Measurements from ENCODE around the gene CHAC2.
"Not testable (repeated sequence)": the region's sequence is repeated elsewhere in the genome, so short reads cannot be mapped to it uniquely, and the experiment has no call there.

The CHAC2 gene

DNA sequence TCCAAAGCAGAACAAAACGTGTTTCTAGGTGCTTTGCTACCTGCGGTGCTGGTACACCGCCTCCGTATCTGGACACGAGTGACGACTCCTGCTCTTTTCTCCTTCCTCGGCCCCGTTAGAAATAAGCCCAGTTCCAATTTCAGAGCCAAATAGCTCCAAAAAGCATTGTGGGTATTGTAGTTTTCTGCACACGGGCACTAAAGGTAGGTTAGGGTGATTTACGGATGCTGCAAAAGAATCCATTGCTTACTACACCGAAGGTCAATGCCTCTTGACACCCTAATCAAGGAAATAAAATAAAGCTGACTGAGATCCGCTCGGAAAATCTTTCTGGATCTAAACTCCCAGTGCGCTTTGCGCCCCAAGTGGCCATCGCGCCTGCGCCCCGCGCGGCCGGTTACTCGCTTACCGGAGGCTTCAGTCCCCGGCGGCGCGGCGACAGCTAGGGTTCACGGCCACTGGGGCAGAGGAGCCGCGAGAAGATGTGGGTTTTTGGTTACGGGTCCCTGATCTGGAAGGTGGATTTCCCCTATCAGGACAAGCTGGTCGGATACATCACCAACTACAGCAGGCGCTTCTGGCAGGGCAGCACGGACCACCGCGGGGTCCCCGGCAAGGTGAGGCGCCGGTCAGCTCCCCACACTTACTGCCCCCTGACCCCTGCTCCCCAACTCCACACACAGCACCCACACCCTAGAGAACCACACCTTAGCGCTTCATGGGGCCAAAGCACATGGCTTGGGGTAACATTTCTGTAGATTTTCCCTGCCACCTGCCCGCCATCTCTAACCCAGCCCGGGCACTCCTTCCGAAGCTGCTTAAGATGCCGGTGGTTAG is at the start of gene CHAC2:
CHAC2 (plus strand) TSS at position 400 of the 837 bp plus-strand sequence; CDS start at position 483, 83 bp downstream.
- DNase-seq (ENCODE audit: low read depth), result peak; percentile 71

DNA sequence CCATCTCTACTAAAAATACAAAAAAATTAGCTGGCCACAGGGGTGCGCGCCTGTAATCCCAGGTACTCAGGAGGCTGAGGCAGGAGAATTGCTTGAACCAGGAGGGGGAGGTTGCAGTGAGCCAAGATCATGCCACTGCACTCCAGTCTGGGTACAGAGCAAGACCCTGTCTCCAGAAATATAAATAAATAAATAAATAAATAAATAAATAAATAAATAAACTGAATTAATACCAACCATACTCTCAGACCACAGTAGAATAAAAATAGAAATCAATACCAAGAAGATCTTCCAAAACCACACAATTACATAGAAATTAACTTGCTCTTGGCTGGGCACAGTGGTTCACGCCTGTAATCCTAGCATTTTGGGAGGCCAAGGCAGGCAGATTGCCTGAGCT is 46.7 kb upstream of the CHAC2 start:
- not testable (repeated sequence) for DNase-seq (ENCODE audit: low read depth)

DNA sequence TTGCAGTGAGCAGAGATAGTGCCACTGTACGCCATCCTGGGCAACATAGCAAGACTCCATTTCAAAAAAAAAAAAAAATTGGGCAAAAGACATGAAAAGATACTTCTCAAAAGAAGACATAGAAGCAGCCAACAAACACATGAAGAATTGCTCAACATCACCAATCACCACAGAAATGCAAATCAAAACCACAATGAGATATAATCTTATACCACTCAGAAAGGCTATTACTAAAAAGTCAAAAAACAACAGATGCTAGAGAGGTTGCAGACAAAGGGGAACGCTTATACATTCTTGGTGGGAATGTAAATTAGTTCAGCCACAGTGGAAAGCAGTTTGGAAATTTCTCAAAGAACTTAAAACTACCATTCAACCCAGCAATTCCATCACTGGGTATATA is 43.1 kb upstream of the CHAC2 start:
- DNase-seq (ENCODE audit: low read depth), result peak; percentile 79

DNA sequence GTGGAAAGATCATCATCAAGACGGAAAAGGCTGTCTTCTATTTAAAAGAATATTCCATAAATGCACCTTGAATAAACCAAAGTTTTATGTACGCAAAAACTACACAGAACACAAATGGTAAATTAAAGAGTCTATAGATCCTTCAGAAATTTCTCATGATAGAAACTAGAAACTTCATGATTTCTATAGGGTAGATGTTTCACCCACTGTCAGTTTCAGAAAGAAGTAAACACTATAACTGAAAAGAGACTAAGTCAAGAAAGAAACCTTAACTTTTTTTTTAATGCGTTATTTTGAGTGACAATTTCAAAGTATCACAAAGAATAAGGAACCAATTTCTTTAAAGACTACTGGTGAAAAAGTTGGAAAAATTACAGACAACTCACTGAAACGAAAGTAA is 41.9 kb upstream of the CHAC2 start:
- no peak for DNase-seq (ENCODE audit: low read depth)

DNA sequence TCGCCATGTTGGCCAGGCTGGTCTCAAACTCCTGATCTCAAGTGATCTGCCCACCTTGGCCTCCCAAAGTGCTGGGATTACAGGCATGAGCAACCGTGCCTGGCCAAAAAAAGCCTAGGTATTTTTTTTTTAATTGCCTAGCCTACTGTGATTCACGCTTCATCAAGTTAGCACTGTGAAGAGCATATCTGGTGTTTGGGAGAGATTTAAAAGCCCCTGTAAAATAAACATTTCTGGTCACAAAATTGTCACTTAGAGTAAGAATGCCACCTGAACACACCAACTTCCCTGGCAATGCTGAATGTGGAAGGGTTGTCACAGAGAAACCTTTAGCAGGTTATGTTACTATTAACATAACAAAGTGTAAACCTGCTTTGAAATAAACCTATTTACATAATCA is 39.7 kb upstream of the CHAC2 start:
- DNase-seq (ENCODE audit: low read depth), result no peak

DNA sequence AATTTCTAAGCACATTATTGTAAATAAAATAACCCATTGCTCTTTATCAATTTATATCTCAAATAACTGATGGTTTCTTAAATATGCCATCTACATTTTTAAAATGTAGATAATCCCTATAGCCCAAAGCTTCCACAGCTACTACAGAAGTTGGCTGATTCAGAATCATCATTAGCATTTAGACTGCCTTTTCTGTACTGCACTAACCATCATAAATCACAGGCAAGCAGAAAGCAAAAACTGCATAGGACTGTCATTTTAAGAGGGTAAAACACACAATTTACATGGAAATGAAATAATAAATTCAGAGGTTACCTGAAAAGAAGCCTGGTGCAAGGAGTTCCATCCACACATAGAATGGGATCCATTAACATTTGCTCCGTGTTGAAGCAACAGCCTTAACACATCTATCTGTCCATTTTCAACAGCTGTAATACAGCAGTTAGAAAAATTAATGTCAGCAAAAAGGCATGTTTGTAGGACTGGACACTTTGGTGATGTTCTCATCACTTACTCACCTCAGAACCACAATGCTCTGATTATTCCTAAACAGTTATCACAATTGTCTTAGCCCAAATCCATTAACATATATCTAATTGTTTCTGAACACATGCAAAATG is 38.4 kb upstream of the CHAC2 start:
- no peak for DNase-seq (ENCODE audit: low read depth)

DNA sequence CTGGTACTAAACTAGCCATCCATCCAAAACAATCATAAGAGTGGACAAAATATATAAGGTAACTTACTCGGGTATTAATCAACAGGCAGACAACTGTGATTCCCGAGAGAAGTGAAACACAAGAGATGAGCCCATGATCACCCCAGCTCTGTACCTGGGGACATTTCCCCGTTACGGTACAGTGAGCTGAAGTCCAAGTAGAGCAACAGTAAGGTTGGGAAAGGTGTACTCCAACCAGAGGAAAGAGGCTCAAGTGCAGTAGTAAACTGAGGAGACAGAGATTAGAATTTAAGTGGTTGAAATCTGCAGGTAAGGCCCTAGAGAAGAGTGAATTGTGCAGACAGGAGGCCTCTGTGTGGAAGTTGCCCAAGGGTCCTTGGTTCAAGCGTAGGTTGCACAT is 30.5 kb upstream of the CHAC2 start:
- DNase-seq (ENCODE audit: low read depth), result no peak

DNA sequence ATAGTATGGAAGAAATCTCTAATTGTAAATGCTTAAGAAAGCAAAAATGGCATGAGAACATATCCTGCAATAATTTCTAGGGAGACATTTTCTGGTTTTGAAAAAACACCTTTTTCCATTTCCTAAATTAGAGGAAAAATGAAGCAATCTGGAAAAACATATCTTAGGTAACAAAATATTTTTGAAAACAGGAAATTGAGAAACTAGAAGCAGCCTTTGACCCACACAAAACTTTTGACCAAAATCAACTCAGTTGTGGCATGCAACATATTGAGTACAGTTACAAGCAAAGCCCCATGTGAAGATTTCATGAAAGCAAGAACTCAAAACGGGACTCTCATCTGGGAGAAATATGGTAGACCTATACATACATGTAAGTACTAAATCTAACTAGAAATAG is 28.6 kb upstream of the CHAC2 start:
- peak; percentile 55 for DNase-seq (ENCODE audit: low read depth)

DNA sequence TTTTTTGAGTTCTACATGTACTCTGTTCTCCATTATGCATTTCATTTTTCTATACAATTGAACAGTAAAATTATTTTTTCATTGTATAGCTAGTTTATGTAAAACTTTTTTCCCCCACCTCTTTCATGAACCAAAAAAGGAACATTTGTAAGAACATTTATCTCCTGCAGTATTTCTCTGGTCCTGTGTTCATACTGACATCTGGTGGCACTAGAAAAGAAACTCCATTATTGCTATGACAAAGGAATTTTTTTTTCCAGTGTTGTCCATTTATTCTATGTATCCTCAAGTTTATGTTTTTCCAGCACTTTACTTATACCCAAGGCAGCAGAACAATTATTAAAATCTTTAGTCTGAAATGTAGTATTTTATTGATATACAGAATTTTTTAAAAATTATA is 27.4 kb upstream of the CHAC2 start:
- peak; percentile 55 for DNase-seq (ENCODE audit: low read depth)

DNA sequence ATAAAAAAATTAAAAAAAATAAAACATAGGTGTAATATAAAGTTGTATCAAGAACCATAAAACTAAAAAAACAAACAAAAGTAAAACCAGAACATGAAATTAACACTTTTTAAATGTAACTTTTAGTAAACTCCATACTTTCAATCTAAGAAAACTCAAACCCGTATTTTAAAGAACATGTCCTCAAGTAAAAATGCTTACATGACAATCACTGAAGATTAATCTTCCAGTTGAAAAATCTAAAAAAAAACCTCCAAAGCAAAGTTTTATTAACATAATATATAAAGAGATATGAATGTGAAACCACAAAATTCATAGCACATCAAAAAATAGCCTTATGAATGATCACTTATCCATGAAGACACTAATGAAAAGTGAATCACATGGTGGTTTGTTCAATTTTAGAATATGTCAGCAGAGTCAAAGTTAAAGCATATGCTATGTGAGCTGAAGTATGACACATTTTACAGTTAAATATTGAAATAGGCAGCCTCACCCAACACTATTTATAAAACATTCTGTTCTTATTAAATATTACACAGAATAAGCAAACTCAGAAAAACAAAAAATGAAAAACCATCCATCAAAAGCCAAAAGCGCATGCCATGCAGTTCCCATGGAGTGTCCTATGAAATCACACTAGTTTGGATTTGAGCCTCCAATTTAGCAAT is 23.1 kb upstream of the CHAC2 start:
- DNase-seq (ENCODE audit: low read depth), result peak; percentile 66

DNA sequence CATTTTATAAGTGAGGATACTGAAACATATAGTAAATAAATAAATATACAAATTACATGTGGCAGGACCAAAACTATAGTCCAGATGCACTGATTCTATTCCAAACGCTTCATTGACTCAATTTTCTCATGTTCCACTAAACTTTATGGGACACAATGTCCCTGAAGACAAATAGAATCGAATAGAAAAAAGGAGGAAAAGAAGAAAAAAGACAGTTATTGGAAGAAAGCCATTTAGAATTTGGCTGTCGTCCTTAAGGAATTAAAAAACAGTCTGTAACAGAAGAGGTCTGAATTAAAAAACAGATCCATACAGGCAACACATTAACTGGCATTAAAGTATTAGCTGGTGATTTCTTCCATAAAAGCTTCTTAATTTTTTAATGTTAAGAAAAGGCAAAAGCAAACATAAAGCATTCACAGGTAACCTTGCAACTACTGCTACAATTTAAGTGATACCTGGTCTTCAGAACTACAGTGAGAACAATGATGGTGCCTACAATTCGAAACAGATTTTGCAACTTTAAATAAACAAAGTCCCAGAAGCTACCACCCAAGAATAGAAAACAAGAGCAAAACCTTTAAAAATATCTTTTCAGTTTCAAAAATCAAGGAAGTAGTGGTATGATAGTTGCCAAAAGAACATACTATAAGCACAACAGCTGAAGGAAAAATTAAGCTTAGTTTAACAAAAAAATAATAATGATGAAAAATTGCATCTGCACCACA is 17.4 kb upstream of the CHAC2 start:
- DNase-seq (ENCODE audit: low read depth), result no peak

DNA sequence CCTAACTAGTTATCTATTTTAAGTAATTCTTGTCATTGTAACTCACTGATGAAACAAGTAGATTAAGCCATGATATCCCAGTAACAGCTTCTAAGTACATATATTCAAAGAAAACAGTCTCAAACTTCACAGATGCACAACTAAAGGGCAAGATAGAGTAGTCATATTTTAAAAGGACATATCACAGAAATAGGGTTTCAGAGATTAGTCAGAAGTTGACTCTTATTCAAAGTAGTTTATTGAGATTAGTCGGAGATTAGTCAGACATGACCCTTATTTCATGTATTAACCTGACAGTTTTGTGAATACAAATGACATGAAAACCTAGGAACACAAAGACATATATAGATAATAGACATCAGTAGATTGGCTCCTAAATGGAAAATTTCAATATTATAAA is 15.9 kb upstream of the CHAC2 start:
- DNase-seq (ENCODE audit: low read depth), result no peak

DNA sequence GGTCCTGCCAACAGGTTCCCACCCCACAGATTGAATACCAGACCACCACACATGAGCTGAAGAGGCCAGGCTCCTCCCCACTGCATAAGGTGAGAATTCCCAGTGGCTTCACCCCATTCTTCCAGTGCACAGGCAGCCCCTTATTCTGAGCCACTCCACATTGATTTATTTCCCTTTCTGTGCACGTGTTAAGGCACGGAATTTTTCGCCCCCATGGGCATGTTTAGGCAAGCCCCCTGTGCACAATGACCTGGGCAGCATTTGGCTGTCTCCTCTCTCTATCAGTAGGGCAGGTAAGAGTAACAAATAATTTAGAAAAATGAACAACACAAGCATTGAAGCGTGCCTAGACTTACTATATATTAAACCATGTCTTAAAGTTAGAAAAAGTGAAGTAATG is 15.2 kb upstream of the CHAC2 start:
- DNase-seq (ENCODE audit: low read depth), result no peak

DNA sequence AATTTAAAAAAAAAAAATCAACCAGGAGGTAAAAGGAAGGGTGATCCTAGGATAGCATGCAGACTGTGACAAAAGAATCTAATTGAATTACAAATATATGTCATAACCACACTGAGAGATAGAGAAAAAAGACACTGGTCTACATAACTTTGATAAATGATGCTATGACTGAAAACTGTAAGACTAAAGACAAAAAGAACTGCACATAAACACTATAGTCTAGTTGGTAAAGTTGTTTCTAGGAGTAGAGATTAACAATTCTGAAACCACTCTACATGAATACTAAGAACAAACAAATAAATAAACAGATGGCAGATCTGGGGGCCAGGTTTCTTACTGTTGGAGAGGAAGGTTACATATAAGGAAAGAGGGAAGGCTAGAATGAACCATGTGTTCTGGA is 14.6 kb upstream of the CHAC2 start:
- DNase-seq (ENCODE audit: low read depth), result no peak

DNA sequence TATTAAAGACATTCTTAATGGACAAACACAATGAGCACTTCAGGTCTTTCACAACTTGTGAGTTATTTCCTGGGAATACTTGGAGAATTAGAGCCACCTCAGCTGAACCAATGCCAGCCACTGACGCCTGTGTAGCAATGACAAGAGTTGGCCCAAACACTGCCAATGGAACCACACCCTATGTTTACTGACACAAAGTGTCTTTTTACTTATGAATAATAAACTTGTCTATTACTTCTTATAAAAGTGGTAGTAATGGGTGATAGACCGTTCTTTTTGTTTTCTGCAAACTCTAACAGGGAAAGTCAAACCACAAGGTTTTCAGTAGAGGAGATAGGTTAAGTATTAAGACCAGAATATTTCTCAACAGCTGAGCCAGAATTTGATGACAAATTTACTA is 12.5 kb upstream of the CHAC2 start:
- peak; percentile 45 for DNase-seq (ENCODE audit: low read depth)

DNA sequence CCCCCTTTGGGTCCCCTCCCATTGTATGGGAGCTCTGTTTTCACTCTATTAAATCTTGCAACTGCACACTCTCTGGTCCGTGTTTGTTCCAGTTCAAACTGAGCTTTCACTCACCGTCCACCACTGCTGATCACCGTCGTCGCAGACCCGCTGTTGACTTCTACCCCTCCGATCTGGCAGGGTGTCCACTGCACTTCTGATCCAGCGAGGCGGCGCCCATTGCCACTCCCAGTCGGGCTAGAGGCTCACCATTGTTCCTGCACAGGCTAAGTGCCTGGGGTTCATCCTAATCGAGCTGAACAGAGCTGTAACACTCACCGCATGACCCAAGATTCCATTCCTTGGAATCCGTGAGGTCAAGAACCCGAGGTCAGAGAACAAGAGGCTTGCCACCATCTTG is 11.0 kb upstream of the CHAC2 start:
- DNase-seq (ENCODE audit: low read depth), result no peak

DNA sequence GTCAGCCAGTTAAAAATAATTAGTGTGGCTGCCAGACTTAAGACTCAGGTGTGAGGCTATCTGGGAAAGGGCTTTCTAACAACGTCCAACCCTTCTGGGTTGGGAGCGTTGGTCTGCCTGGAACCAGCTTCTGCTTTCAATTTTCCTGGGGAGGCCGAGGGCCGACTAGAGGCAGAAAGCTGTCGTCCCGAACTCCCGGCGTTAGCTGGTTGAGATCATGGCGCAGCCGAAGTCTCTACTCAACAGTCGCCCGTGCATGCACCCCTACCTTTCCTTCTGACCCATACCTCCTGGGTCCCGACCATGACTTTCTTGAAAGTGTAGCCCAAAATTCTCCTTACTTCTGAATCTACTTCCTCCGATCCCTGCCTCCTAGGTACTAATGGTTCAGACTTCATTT is 10.4 kb upstream of the CHAC2 start:
- not testable (repeated sequence) for DNase-seq (ENCODE audit: low read depth)

DNA sequence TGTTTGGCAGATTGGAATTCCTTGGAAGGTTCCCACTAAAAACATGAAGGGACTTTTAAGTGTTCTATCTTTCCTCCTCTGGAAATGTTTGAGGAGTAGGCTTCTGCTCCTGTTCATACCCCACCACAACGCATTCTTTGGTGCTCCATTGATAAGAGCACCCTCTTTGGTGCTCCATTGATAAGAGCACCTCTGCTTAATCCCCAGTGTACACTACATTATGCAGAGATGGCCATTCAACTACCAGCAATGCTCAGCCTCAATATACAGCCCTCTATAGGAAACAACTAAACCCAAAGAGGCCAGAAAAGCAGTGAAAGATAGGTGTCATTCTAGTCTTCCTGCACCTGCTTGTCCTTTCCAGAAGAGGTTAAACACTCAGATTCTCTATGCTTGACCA is 1.8 kb upstream of the CHAC2 start:
- no peak for DNase-seq (ENCODE audit: low read depth)

DNA sequence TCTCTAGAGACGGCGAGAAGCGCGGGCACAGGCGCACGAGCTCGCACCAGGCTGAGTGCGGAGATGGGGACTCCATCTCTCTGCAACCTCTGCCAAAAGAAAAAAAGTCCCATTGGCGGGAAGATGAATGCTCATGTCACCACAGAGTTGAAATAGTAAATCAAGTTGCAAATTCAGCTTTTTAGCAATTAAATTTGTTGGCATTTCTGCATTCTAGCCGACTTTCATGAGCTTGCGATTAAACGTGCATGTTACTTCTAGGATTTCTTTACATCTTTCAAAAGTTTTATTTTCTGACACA is 588 bp downstream of the CHAC2 start:
- DNase-seq (ENCODE audit: low read depth), result no peak

DNA sequence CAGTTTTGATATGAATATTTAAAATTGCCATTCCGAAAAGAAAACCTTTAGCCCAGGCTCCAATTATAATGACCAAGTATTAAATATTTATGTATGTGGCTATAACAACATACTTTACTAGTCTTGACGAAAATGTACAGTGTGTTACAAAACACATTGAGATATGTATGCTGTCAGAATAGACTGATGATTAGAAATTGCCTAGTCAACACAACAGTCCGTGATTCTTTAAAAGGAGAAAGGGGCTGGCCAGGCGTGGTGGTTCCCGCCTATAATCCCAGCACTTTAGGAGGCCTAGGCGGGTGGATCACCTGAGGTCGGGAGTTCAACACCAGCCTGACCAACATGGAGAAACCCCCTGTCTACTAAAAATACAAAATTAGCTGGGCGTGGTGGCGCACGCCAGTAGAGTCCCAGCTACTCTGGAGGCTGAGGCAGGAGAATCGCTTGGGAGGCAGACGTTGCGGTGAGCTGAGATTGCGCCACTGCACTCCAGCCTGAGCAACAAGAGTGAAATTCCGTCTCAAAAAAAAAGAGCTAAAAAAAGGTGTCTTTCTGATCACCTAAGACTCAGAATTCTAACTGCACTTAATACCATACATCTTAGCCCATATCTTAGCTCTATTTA is 1.8 kb downstream of the CHAC2 start:
- DNase-seq (ENCODE audit: low read depth), result no peak

DNA sequence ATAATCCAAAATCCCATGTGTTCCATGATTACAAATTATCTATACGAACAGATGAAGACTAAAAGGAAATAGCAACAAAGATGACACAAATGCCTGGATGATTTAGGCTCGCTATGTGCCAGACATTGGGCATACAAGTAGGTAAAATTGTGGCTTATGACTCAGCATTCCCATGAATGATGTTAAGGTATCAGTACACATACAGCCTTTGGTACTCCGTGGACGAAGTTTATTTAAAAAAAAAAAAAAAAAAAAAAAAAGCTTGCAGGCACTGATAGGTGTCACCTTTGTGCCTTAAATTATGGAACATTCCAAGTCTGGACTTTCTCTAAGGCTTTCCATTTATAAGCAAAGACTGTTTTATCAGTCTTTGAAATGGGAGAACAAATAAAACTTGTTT is 2.7 kb downstream of the CHAC2 start:
- no peak for DNase-seq (ENCODE audit: low read depth)

DNA sequence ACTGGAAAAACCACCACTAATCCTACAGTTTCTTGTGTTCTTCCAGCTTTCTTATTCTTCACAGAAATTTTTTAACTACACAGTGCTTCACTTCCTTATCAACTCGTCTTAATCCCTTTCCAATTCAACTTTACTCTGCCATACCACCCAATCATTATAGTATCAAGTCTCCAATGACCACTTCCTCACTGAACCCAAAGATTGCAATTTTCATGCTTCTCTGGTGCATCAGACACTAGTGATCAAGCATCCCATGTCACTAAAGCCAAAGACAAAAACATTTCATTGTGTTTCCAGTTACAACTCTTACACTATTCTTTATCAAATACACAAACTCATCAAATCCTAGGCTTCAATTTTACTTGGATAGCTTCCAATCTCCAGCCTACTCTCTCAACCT is 9.5 kb downstream of the CHAC2 start:
- DNase-seq (ENCODE audit: low read depth), result no peak

All from fibroblast of gingiva (primary cell).